NCI-H128 (cell line): ENCODE results near the gene ACTR10.

Source experiments
- DNase-seq: peaks from one replicate; lab custom pipeline; 2025; ENCODE audit not compliant: unreplicated experiment; lab: John Stamatoyannopoulos, UW

Gene ACTR10

GRCh38 chr14:58199726-58200479 is at the start of gene ACTR10:
ACTR10 (plus strand) TSS chr14:58200149; CDS start chr14:58200218, 69 bp downstream.
- DNase-seq = peak; percentile 89

DNA sequence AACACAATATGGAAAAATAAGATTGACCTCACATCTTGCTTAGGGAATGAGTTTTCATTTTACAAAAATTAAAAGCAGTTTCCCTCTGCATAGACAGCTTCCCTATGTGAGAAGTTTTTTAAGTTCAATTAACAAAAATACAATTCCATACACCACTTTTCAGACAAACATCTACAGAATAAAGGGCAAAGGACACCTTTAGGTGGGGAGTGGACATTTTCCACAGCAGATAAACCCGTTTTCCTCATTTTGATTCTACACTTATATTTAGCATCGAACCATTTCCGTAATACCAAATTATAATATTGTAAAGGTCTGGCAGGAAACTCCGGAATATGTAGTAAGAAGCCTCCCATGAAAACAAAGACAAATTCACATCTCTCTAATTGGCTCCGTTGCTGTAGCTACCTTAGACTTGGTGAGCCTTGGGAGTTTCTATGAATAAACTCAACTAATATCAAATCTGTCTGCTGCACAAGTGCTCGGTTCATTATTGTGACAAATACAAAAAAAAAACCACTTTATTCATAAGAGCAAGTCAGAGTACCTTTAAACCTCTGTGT is 49.6 kb upstream of the ACTR10 start:
- no peak for DNase-seq

DNA sequence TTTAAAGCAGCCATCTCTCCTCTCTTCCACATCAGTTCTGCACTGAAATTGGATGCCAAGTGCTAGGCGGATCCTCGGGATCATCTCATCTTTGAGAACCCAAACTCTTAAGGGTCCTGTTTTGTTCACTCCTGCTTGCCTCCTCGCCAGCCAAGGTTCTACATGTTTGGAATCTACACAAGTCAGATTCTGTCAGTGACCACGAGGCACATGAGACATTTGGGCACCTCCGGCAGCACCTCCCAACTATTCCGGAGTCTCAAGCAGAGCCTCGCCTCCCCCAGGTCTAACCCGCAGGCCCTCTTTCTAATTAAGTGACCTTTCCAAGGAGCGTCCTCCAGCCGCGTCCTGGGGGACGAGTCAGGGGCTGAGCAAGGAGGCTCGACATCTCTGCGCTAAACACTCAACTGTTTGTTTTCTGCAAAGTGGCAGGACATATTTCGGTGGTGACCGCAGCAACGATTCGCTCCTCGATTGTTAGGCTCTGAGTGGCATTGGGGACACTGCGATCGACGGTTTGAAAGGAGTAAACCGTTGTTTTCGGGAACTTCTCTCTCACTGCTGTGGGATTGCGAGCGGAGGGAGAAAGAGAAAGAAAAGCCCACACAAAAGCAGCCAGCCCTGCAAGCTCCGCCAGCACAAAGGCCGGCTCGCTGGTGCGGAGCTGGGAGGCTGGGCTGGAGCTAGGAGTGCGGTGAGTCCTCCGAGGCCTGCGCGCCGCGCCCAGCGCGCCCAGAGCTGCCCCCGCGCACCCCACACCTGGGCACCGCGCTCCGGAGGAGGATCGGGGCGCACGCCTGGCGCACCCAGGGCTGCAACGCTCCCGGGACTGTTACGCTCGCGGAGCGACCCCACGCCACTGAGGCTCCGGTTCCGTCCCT is 48.6 kb upstream of the ACTR10 start:
- DNase-seq = peak; percentile 13

GRCh38 chr14:58152014-58152857 is 47.7 kb upstream of the ACTR10 start, which contains the start of gene ARMH4:
ARMH4 (minus strand) TSS chr14:58152213; CDS start chr14:58139358, 12,855 bp downstream.
- DNase-seq = peak; percentile 77

DNA sequence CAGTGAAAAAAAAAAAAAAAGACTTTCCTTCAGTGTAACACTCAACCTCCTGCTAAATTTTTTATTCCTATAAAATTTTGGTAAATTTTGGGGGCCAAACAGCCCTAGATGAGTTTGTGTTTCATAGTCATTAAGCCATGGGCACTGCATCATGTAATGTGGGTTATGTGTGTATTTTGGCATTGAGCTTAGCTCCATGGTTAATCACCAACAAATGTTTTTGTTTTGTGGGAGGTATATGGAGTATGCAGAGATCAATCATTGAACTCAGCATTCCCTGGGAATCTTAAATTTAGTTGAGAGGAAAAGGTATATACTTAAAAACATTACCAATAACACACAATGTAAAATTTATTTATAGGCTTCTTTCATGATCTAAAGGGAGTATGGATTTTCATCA is 39.4 kb upstream of the ACTR10 start:
- DNase-seq = no peak

- DNase-seq = peak; percentile 68
These were observed 33.7 kb upstream of the ACTR10 start for GRCh38 chr14:58166005-58166983.

- DNase-seq = no peak
These were observed 32.9 kb upstream of the ACTR10 start for GRCh38 chr14:58167057-58167456.

GRCh38 chr14:58167891-58168290 is 32.1 kb upstream of the ACTR10 start:
- DNase-seq = no peak

DNA sequence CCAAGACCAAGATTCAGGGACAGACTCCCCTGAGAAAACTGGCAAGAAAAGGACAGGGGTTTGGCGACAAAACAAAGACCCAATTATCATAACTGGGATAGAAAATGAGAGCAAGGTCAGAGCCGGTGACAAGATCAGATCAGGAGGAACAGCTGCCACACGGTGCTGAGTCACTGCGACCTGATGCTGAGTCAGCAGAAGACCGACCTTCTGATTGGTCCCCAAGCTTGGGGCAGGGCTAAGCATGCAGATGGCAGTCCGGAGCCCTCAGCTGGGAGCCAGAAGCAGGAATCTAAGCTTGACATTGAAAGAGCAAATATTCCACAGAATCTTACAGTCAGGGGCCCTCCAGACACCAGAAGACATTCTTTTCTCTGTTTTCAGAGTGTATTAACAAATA is 28.9 kb upstream of the ACTR10 start:
- DNase-seq = peak; percentile 14

- no peak for DNase-seq
These were observed 22.8 kb upstream of the ACTR10 start for GRCh38 chr14:58177125-58177524.

- no peak for DNase-seq
These were observed 10.8 kb upstream of the ACTR10 start for GRCh38 chr14:58189176-58189575.

GRCh38 chr14:58191763-58192601 is 8.0 kb upstream of the ACTR10 start:
- no peak for DNase-seq

DNA sequence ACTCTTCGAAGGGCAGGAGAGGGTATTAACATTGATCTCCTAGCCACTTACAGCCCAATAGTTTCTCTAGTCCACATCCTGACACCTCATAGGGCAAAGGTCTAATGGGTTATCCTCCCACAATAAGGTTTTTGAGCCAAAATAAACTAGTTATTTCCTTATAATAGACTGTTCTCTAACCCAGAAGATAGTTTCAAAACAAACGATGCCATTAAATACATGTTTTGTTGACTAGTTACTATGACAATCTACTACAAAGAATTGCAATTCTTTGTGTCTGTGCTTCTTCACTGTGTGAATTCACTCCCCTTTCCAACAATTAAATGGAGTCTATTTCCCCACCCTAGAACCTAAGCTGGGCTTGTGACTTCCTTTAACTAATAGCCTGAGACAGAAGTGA is 6.4 kb upstream of the ACTR10 start:
- DNase-seq = no peak

GRCh38 chr14:58196198-58196597 is 3.8 kb upstream of the ACTR10 start:
- no peak for DNase-seq

- DNase-seq = no peak
These were observed 1.9 kb upstream of the ACTR10 start for GRCh38 chr14:58198086-58198485.

GRCh38 chr14:58200480-58200841 is 512 bp downstream of the ACTR10 start:
- no peak for DNase-seq

GRCh38 chr14:58200846-58201245 is 897 bp downstream of the ACTR10 start:
- no peak for DNase-seq

GRCh38 chr14:58213176-58213575 is 13.2 kb downstream of the ACTR10 start:
- DNase-seq = no peak
